GM12878 (cell line): ENCODE measurements around the gene SEMA4A. TPM values are rescaled to one million over a fixed set of nuclear protein-coding genes. Genes with fewer than 3 reads are reported as not detected.

ENCODE experiments used
- ATF7 ChIP-seq: fragments of 450-650 bp; IDR thresholded peaks from 2 replicates; pipeline ENCODE4 v1.6.1; 2016; ENCODE audit warnings: low read depth, mild to moderate bottlenecking
- BMI1 ChIP-seq: fragments of 450-650 bp; IDR thresholded peaks from 2 replicates; pipeline ENCODE4 v1.6.1; 2016; ENCODE audit warnings: mild to moderate bottlenecking, moderate library complexity, borderline replicate concordance
- BRCA1 ChIP-seq: IDR thresholded peaks from 2 replicates; pipeline ENCODE4 v1.6.1; 2011; ENCODE audit warnings: low read depth, low read length, improper control_type of control experiment
- CREB1 ChIP-seq: IDR thresholded peaks from 2 replicates; pipeline ENCODE4 v1.6.1; 2012; ENCODE audit warnings: low read depth, mild to moderate bottlenecking, inconsistent platforms
- CUX1 ChIP-seq: IDR thresholded peaks from 2 replicates; pipeline ENCODE4 v1.6.1; 2012; ENCODE audit warnings: improper control_type of control experiment, low read depth, low read length; ENCODE audit not compliant: insufficient replicate concordance
- E2F4 ChIP-seq: IDR thresholded peaks from 2 replicates; pipeline ENCODE4 v1.6.1; 2012; ENCODE audit warnings: low read depth, low read length, improper control_type of control experiment
- ELK1 ChIP-seq: IDR thresholded peaks from 2 replicates; pipeline ENCODE4 v1.6.1; 2012; ENCODE audit warnings: low read depth, low read length, improper control_type of control experiment
- ESRRA ChIP-seq: IDR thresholded peaks from 2 replicates; pipeline ENCODE4 v1.6.1; 2012; ENCODE audit warnings: mild to moderate bottlenecking, low read length, improper control_type of control experiment
- HDAC2 ChIP-seq: fragments of 200-600 bp; sonication (generic); IDR thresholded peaks from 2 replicates; pipeline ENCODE4 v1.6.1; 2017
- IKZF2 ChIP-seq, 2 experiments: fragments of 450-650 bp; IDR thresholded peaks; 2 replicates each; pipeline ENCODE4 v1.6.1; 2017; ENCODE audit warnings: mild to moderate bottlenecking in 2 of 2, moderate library complexity in 2 of 2
- IRF5 ChIP-seq: fragments of 450-650 bp; IDR thresholded peaks from 2 replicates; pipeline ENCODE4 v1.6.1; 2017; ENCODE audit warnings: borderline replicate concordance
- MEF2A ChIP-seq: IDR thresholded peaks from 2 replicates; pipeline ENCODE4 v1.6.1; 2011; ENCODE audit warnings: low read depth, mild to moderate bottlenecking, low read length, moderate library complexity; ENCODE audit not compliant: insufficient read depth
- NFYB ChIP-seq: IDR thresholded peaks from 2 replicates; pipeline ENCODE4 v1.6.1; 2011; ENCODE audit warnings: low read depth, mild to moderate bottlenecking, low read length, improper control_type of control experiment, moderate library complexity; ENCODE audit not compliant: insufficient read depth
- PAX5 ChIP-seq: IDR thresholded peaks from 2 replicates; pipeline ENCODE4 v1.6.1; 2011; ENCODE audit warnings: low read depth, low read length, borderline replicate concordance
- PML ChIP-seq: IDR thresholded peaks from 2 replicates; pipeline ENCODE4 v1.6.1; 2012; ENCODE audit warnings: low read length, inconsistent platforms
- SMAD1 ChIP-seq: fragments of 450-650 bp; IDR thresholded peaks from 2 replicates; pipeline ENCODE4 v1.6.1; 2018; ENCODE audit warnings: mild to moderate bottlenecking, low read depth; ENCODE audit not compliant: partially characterized antibody
- ZBED1 ChIP-seq: IDR thresholded peaks from 2 replicates; pipeline ENCODE4 v1.6.1; 2016; ENCODE audit warnings: borderline replicate concordance
- ZBTB11 ChIP-seq: fragments of 450-650 bp; formaldehyde crosslinking; IDR thresholded peaks from 2 replicates; pipeline ENCODE4 v1.5.0; 2022; ENCODE audit warnings: mild to moderate bottlenecking, missing genetic modification characterization
- polyA plus RNA-seq, 11 experiments: library from polyadenylated mRNA; depleted of rRNA in 4 of 11; unstranded in 6 of 11; stranded (reverse) in 5 of 11; fragments of >200 nt; fragmentation: Nextera tagmentation in 4 of 11; fragmentation: Illumina TruSeq in 1 of 11; extraction: Ambion mirVana in 4 of 11; extraction: Trizol in 1 of 11; gene quantifications; 1 replicate in 1 of 11; 2 replicates in 10 of 11; pipeline versions ENCODE4 v1.2.1 to v1.2.3, GENCODE V29; 2011 to 2016; ENCODE audit warnings: inconsistent platforms in 2 of 11, missing spikeins in 2 of 11, low read depth in 1 of 11
- total RNA-seq, 4 experiments: library from RNA; depleted of rRNA in 3 of 4; stranded (reverse); fragments of >200 nt in 3 of 4; fragmentation: Illumina TruSeq in 1 of 4; extraction: Trizol in 1 of 4; gene quantifications; 2 replicates each; pipeline versions ENCODE4 v1.2.1 to v1.2.3, GENCODE V29; 2013 to 2021

SEMA4A gene
- total and polyA plus RNA-seq, 10 of the 15 experiments (the other 5 are each of a cell fraction or from before 2014, with no cell fraction given), result 2.6 to 64.2 (median 32.8) TPM

GRCh38 chr1:156119503-156120209 is 33.7 kb upstream of the SEMA4A start (continued):
- TF ChIP-seq ELK1 (no peak), ATF7 (no peak), HDAC2 (no peak), IKZF2 (IDR thresholded peaks at IDR 0.05) (peak; percentile 66 to 79; a peak in 3 of 4 replicates), SMAD1 (no peak), MEF2A (no peak), ZBED1 (no peak), BMI1 (no peak), NFYB (no peak), BRCA1 (no peak), ESRRA (no peak), ZBTB11 (CRISPR knock-in tag) (no peak), PML (no peak), E2F4 (no peak), CREB1 (no peak), PAX5 (0 out of 2 replicates have a peak, but pooled peaks have one; percentile 8), CUX1 (no peak), IRF5 (no peak)
